Glomerular visceral epithelial cell (primary cell): ENCODE data around the gene RHBDL3.

Source experiments
- DNase-seq: peaks from one replicate; pipeline ENCODE4 v3.0.0-alpha.2; 2016; ENCODE audit errors: extremely low spot score

RHBDL3 gene

GRCh38 chr17:32357615-32358014, 92.0 kb downstream of the RHBDL3 start:
- DNase-seq: no peak

- DNase-seq: no peak
Observed at GRCh38 chr17:32361270-32361669, 95.6 kb downstream of the RHBDL3 start.

GRCh38 chr17:32370426-32370825, 104.8 kb downstream of the RHBDL3 start:
- DNase-seq: no peak
